Erythroblast (primary cell): ENCODE measurements around the gene FNDC7.

Experiments
- GATA1 ChIP-seq: IDR thresholded peaks from 2 replicates; pipeline ENCODE4 v1.6.1; 2011; ENCODE audit warnings: low read depth, mild to moderate bottlenecking, control low read depth, low read length, moderate library complexity
- POLR2A ChIP-seq: IDR thresholded peaks from 2 replicates; pipeline ENCODE4 v1.6.1; 2011; ENCODE audit warnings: mild to moderate bottlenecking, low read length

DNA sequence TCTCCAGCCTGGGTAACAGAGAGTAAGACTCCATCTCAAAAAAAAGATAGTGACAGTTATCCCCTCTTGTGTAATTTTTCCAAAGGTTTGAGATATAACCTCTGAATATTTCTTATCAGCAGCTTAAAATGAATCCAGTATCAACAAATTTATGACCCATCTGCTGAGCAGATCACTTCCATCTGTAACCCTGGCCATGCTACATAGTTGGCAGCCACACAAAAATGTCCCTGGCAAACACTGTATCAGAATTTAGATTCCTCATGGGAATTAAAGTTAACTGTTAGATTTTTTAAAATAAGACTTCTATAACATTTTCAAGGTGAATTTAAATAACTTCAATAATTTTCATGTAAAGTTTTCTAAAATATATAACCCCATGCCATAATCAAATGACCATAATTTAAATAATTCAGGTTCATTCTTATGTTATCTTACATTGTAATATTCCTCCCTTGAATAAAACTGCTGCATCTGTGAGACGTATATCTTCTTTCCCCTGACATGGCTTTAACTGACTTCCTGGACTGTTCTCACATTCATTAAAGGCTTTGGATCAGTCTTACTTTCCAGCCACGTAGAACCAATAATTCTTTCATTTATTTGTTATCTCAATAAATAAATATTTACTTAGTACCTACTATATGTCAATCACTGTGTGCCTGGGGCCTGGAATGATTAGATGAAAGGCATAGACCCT, 25.9 kb upstream of the FNDC7 start:
- TF ChIP-seq POLR2A (no peak), GATA1 (no peak)
